PC-9 (cell line): ENCODE measurements around the gene KCNK4. TPM values are rescaled to one million over a fixed set of nuclear protein-coding genes. Genes with fewer than 3 reads are reported as not detected.
A peak's percentile ranks its signal among the peaks of the same experiment; 100 is the strongest.

ENCODE experiments used
- BruUV-seq: library from RNA; stranded (reverse); fragments of 400-500 nt; replicated peaks from 2 replicates; lab custom pipeline; 2021; lab: Mats Ljungman, UMichigan
- CTCF ChIA-PET: fragments of 300-600 bp; sonication (Branson Sonifier 250); formaldehyde crosslinking; loops from one replicate; lab custom pipeline; 2022; ENCODE audit warnings: antibody characterized with exemption; lab: Charles Lee
- POLR2A ChIA-PET: fragments of 300-600 bp; sonication (Branson Sonifier 250); formaldehyde crosslinking; loops from one replicate; lab custom pipeline; 2022; ENCODE audit warnings: antibody characterized with exemption; ENCODE audit not compliant: unreplicated experiment; lab: Charles Lee
- DNase-seq, 2 experiments: peaks; one replicate each; pipeline versions ENCODE4 v3.0.0 to v3.0.0-alpha.2; 2015 to 2022; ENCODE audit warnings: mixed read lengths in 1 of 2
- H2AFZ ChIP-seq: fragments of 200-600 bp; sonication (generic); 2 replicates; pipeline ENCODE4 v1.8.1; 2017; ENCODE audit warnings: antibody characterized with exemption
- H3F3A ChIP-seq: fragments of 200-600 bp; sonication (generic); 2 replicates; pipeline ENCODE4 v1.8.1; 2017; ENCODE audit warnings: antibody characterized with exemption, mild to moderate bottlenecking, low read depth; ENCODE audit not compliant: insufficient read depth
- H3K27ac ChIP-seq: fragments of 200-600 bp; sonication (generic); 2 replicates; pipeline ENCODE4 v1.6.1; 2016; ENCODE audit warnings: mixed run types
- H3K27me3 ChIP-seq: fragments of 200-600 bp; sonication (generic); 2 replicates; pipeline ENCODE4 v1.6.1; 2016; ENCODE audit warnings: low read depth, mixed run types; ENCODE audit not compliant: insufficient read depth
- H3K36me3 ChIP-seq: fragments of 200-600 bp; sonication (generic); 2 replicates; pipeline ENCODE4 v1.6.1; 2016; ENCODE audit warnings: low read depth, mixed run types
- H3K4me1 ChIP-seq: fragments of 200-600 bp; sonication (generic); replicated peaks from 2 replicates; pipeline ENCODE4 v1.6.1; 2016; ENCODE audit warnings: mixed run types; ENCODE audit not compliant: insufficient read depth
- H3K4me2 ChIP-seq: fragments of 200-600 bp; sonication (generic); 2 replicates; pipeline ENCODE4 v1.6.1; 2017; ENCODE audit warnings: mixed run types
- H3K4me3 ChIP-seq: fragments of 200-600 bp; sonication (generic); 2 replicates; pipeline ENCODE4 v1.6.1; 2016; ENCODE audit warnings: mixed run types
- H3K79me2 ChIP-seq: fragments of 200-600 bp; sonication (generic); 2 replicates; pipeline ENCODE4 v1.6.1; 2017; ENCODE audit warnings: low read depth, mixed run types
- H3K9me2 ChIP-seq: fragments of 200-600 bp; sonication (generic); 2 replicates; pipeline ENCODE4 v1.8.1; 2017; ENCODE audit warnings: mild to moderate bottlenecking; ENCODE audit not compliant: insufficient read depth
- H3K9me3 ChIP-seq: fragments of 200-600 bp; sonication (generic); 2 replicates; pipeline ENCODE4 v1.8.1; 2016; ENCODE audit warnings: low read depth; ENCODE audit not compliant: insufficient read depth
- H4K20me1 ChIP-seq: fragments of 200-600 bp; sonication (generic); 2 replicates; pipeline ENCODE4 v1.8.1; 2017; ENCODE audit not compliant: insufficient read depth
- CTCF ChIP-seq: fragments of 200-600 bp; sonication (generic); conservative IDR thresholded peaks from 2 replicates; pipeline ENCODE4 v1.6.1; 2017; ENCODE audit warnings: mixed run types, antibody characterized with exemption, mild to moderate bottlenecking, moderate library complexity
- EZH2 ChIP-seq: fragments of 200-600 bp; sonication (generic); IDR thresholded peaks from 2 replicates; pipeline ENCODE4 v1.8.0; 2017; ENCODE audit warnings: antibody characterized with exemption, low read depth
- intact Hi-C: fragments of 100-400 bp; cut with micrococcal nuclease; formaldehyde crosslinking; loops from one replicate; pipeline ENCODE4 v1.10.0; 2022; ENCODE audit not compliant: unreplicated experiment
- total RNA-seq: library from RNA; stranded (reverse); gene quantifications from 2 replicates; pipeline ENCODE4 v1.2.3, GENCODE V29; 2021

KCNK4 gene
- total RNA-seq, 1 experiment from 2014 or later = 0.57 TPM

GRCh38 chr11:64268893-64269539 is 22.1 kb upstream of the KCNK4 start:
- intact Hi-C loops = no loop called here
- ChIA-PET POLR2A (interaction anchor here (0.5 to 0.6 kb wide), 3 partner anchors 17 to 55 kb away, joined by 3 to 13 read pairs (median 4); partner anchors contain the start of gene FKBP2), CTCF (interaction anchor here (0.5 to 1.3 kb wide), 4 partner anchors 17 to 1064 kb away, joined by 3 to 6 read pairs (median 4); partner anchors contain the start of gene PRDX5)
- peak overlapping the region; percentile 91 for H3K4me2 ChIP-seq
- H3K27ac ChIP-seq = peak overlapping the region; percentile 89
- no TSS peak for BruUV-seq
- no peaks in the 10 kb centered on the region for H3K27me3 ChIP-seq
- no peaks in the 10 kb centered on the region for H4K20me1 ChIP-seq
- peak overlapping the region; percentile 63 for H3K4me3 ChIP-seq
- no peak for TF ChIP-seq CTCF
- no peak for TF ChIP-seq EZH2
- H3K36me3 ChIP-seq = no peaks in the 10 kb centered on the region
- no peaks in the 10 kb centered on the region for H3K9me3 ChIP-seq
- peak; percentile 67 to 78 for DNase-seq
- H3F3A ChIP-seq = peaks cover 49% of the 10 kb centered on the region
- H2AFZ ChIP-seq = peak overlapping the region; percentile 78
- H3K79me2 ChIP-seq = peaks cover 22% of the 10 kb centered on the region
- H3K9me2 ChIP-seq = no peaks in the 10 kb centered on the region
- peaks cover 25% of the 10 kb centered on the region for H3K4me1 ChIP-seq

GRCh38 chr11:64269540-64270220 is 21.4 kb upstream of the KCNK4 start:
- H3K9me3 ChIP-seq = no peaks in the 10 kb centered on the region
- CTCF ChIA-PET = interaction anchor here (0.5 to 1.0 kb wide), 5 partner anchors 18 to 1063 kb away, joined by 3 to 6 read pairs (median 5); partner anchors contain the start of gene PRDX5
- H3K27me3 ChIP-seq = no peaks in the 10 kb centered on the region
- BruUV-seq = TSS peak; percentile 59
- H3K4me2 ChIP-seq = peak overlapping the region; percentile 91
- no peaks in the 10 kb centered on the region for H3K9me2 ChIP-seq
- H3K79me2 ChIP-seq = peaks cover 25% of the 10 kb centered on the region
- no peaks in the 10 kb centered on the region for H4K20me1 ChIP-seq
- peaks cover 54% of the 10 kb centered on the region for H3F3A ChIP-seq
- peak; percentile 99 for DNase-seq
- peaks cover 25% of the 10 kb centered on the region for H3K4me1 ChIP-seq
- POLR2A ChIA-PET = interaction anchor here (0.5 to 0.7 kb wide), 6 partner anchors 18 to 1542 kb away, joined by 3 to 13 read pairs (median 4); partner anchors contain the start of genes FKBP2, HNRNPUL2 and TRMT112
- H3K4me3 ChIP-seq = peak overlapping the region; percentile 63
- H2AFZ ChIP-seq = peak overlapping the region; percentile 78
- H3K36me3 ChIP-seq = no peaks in the 10 kb centered on the region
- H3K27ac ChIP-seq = peak overlapping the region; percentile 89
- intact Hi-C loops = loop anchor here (1.0 kb wide), 5 partner anchors 16 to 65 kb away; partner anchors contain the start of genes ESRRA, FKBP2 and GPR137
- no peak for TF ChIP-seq EZH2
- peak; percentile 35; the same call in 1 of the 2 replicates for TF ChIP-seq CTCF

- Histone ChIP-seq H3K27ac (no peak overlapping the region), H3K79me2 (peaks cover 25% of the 10 kb centered on the region), H3K9me2 (no peaks in the 10 kb centered on the region), H3F3A (peaks cover 53% of the 10 kb centered on the region), H3K4me3 (no peak overlapping the region), H3K9me3 (no peaks in the 10 kb centered on the region), H3K4me1 (peaks cover 29% of the 10 kb centered on the region), H2AFZ (no peak overlapping the region), H4K20me1 (no peaks in the 10 kb centered on the region), H3K4me2 (no peak overlapping the region), H3K36me3 (no peaks in the 10 kb centered on the region), H3K27me3 (no peaks in the 10 kb centered on the region)
- POLR2A ChIA-PET = interaction anchor here (0.7 kb wide), 1 partner anchor 662 kb away, joined by 18 read pairs; no protein-coding TSS in a partner anchor
- BruUV-seq = no TSS peak
- CTCF ChIA-PET = interaction anchor here (1.0 to 1.1 kb wide), 2 partner anchors 29 to 57 kb away, joined by 3 to 5 read pairs; no protein-coding TSS in a partner anchor
- TF ChIP-seq CTCF (no peak), EZH2 (no peak)
- peak in 1 of 2 experiments; percentile 18 for DNase-seq
- intact Hi-C loops = no loop called here
These were observed 15.9 kb upstream of the KCNK4 start for GRCh38 chr11:64275031-64275800.
